Activated T-helper 17 cell treated with anti-CD3 and anti-CD28 coated beads, Interleukin-2, amount 50 U/mL, for 72 hours (primary cell): ENCODE results near the gene AIF1. TPM values are rescaled to one million over a fixed set of nuclear protein-coding genes. Genes with fewer than 3 reads are reported as not detected.

ENCODE experiments used
- ATAC-seq: fragments of 150-1000 bp; cut with Tn5 transposase; replicated peaks from 2 replicates; pipeline ENCODE4 v1.10.0; 2021; ENCODE audit warnings: mild to moderate bottlenecking, moderate library complexity
- H3K27ac Mint-ChIP-seq: one replicate; pipeline ENCODE4 v1.8.0; 2022; ENCODE audit warnings: mixed read lengths
- H3K27me3 Mint-ChIP-seq: one replicate; pipeline ENCODE4 v1.8.0; 2022; ENCODE audit warnings: mixed read lengths
- H3K36me3 Mint-ChIP-seq: one replicate; pipeline ENCODE4 v1.8.0; 2022; ENCODE audit warnings: low read depth, mild to moderate bottlenecking, mixed read lengths
- H3K4me1 Mint-ChIP-seq: one replicate; pipeline ENCODE4 v1.8.0; 2022; ENCODE audit warnings: mixed read lengths
- H3K4me3 Mint-ChIP-seq: one replicate; pipeline ENCODE4 v1.8.0; 2022; ENCODE audit warnings: mild to moderate bottlenecking, mixed read lengths
- H3K9me3 Mint-ChIP-seq: one replicate; pipeline ENCODE4 v1.8.0; 2022; ENCODE audit warnings: mixed read lengths
- total RNA-seq, 2 donors: library from RNA; stranded (reverse); gene quantifications; one replicate each; pipeline ENCODE4 v1.2.3, GENCODE V29; 2022

Gene AIF1
- total RNA-seq, 2 donors from 2014 or later, result 9.1 to 15.5 TPM

DNA sequence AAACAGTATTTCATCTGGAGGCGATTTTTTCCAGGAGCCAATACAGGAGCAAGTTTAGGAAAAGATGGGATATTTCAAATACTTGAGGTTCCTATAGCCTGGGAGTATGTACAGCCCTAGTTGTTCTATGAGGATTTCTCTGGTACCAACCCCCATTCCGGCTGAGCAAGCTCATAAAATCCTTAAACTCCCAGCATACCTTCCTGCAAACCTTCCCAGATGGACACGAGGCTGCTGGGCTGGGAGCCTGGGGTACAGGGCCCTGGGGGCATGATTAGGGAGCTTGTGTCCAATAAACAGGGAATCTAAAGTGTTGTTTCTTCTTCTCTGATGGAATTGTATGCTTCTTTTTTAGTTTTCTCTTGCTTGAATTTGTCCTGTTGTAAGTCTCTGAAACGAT is 7.0 kb downstream of the AIF1 start:
- H3K36me3 Mint-ChIP-seq, result peaks cover 73% of the 10 kb centered on the region
- no peaks in the 10 kb centered on the region for H3K27me3 Mint-ChIP-seq

DNA sequence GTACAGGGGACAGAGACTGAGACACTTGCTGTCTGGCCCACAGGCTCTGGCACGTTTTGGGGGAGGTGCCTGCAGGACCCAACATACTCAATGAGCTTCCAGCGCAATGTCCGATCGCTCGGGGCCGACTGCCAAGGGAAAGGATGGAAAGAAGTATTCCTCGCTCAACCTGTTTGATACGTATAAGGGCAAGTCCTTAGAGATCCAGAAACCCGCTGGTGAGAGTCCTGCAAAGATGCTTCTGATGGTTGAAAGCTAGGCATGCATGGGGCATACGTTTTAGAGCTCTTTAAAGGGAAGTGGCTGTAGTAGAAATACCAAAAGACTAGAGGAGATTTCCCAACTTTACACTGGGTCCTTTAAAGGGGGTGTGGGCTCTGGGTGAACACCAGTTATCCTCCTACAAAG is 7.7 kb downstream of the AIF1 start:
- Mint-ChIP-seq H3K27me3 (no peaks in the 10 kb centered on the region), H3K36me3 (peaks cover 80% of the 10 kb centered on the region), H3K9me3 (no peaks in the 10 kb centered on the region), H3K27ac (peak overlapping the region; percentile 96), H3K4me3 (peak overlapping the region; percentile 82), H3K4me1 (peaks cover 27% of the 10 kb centered on the region)
- no peak for ATAC-seq

More for the DNA sequence above, 7.0 kb downstream of the AIF1 start:
- no peak for ATAC-seq
- H3K9me3 Mint-ChIP-seq, result no peaks in the 10 kb centered on the region
- H3K4me3 Mint-ChIP-seq, result peak overlapping the region; percentile 82
- H3K4me1 Mint-ChIP-seq, result peaks cover 27% of the 10 kb centered on the region
- peak overlapping the region; percentile 96 for H3K27ac Mint-ChIP-seq

DNA sequence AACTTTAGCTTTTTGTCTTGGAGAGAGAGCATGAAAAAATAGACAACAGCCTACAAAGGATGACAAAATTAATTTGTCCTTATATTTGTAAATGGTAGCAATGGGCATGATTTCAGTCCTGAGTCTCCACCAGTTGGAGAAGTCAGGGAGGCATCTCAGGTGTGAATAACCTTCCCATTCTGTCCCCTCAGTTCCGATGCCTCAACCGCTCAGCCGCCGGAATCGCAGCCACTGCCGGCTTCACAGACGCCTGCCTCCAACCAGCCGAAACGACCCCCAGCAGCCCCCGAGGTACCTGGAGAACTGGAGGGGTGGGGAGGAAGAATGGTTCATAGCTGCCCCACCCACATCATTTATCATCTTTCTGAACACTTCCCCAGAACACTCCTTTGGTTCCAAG is 9.0 kb downstream of the AIF1 start:
- peak overlapping the region; percentile 22 for H3K27ac Mint-ChIP-seq
- ATAC-seq, result no peak
- peaks cover 93% of the 10 kb centered on the region for H3K36me3 Mint-ChIP-seq
- H3K4me1 Mint-ChIP-seq, result peaks cover 27% of the 10 kb centered on the region
- H3K9me3 Mint-ChIP-seq, result no peaks in the 10 kb centered on the region
- H3K27me3 Mint-ChIP-seq, result no peaks in the 10 kb centered on the region
- no peak overlapping the region for H3K4me3 Mint-ChIP-seq

DNA sequence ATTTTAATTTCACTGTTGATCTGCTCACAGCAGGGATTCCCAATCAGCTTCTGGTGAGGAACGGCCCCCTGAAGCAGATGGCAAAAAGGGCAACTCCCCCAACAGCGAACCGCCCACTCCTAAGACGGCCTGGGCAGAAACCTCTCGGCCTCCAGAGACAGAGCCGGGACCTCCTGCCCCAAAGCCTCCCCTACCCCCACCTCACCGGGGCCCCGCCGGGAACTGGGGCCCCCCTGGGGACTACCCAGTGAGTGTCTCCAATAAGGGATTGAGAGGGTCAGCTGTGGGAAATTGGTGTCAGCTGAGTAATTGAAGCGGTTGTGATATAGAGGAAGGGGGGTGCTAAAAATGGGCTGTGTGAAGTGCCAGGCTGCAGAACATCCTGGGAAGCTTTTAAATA is 11.9 kb downstream of the AIF1 start:
- H3K4me3 Mint-ChIP-seq, result no peak overlapping the region
- H3K27me3 Mint-ChIP-seq, result no peaks in the 10 kb centered on the region
- no peak for ATAC-seq
- no peaks in the 10 kb centered on the region for H3K9me3 Mint-ChIP-seq
- peaks cover 100% of the 10 kb centered on the region for H3K36me3 Mint-ChIP-seq
- peaks cover 18% of the 10 kb centered on the region for H3K4me1 Mint-ChIP-seq
- H3K27ac Mint-ChIP-seq, result peak overlapping the region; percentile 73

DNA sequence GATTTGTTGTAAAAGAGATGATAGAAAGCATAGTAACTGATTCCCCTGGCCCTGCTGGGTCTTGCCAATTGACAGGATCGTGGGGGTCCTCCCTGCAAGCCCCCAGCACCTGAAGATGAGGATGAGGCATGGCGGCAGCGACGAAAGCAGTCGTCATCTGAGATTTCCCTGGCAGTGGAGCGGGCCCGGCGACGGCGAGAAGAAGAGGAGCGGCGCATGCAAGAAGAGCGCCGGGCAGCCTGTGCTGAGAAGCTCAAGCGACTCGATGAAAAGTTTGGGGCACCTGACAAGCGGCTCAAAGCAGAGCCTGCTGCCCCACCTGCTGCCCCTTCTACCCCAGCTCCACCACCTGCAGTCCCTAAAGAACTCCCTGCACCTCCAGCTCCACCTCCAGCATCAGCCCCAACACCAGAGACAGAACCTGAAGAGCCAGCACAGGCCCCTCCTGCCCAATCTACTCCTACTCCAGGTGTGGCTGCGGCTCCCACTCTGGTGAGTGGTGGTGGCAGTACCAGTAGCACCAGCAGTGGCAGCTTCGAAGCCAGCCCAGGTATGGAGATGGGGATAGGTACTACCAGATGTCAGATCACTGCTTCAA is 12.8 kb downstream of the AIF1 start:
- ATAC-seq, result no peak
- H3K27me3 Mint-ChIP-seq, result no peaks in the 10 kb centered on the region
- H3K9me3 Mint-ChIP-seq, result no peaks in the 10 kb centered on the region
- peak overlapping the region; percentile 73 for H3K27ac Mint-ChIP-seq
- H3K4me1 Mint-ChIP-seq, result peaks cover 10% of the 10 kb centered on the region
- H3K36me3 Mint-ChIP-seq, result peaks cover 100% of the 10 kb centered on the region
- no peak overlapping the region for H3K4me3 Mint-ChIP-seq

DNA sequence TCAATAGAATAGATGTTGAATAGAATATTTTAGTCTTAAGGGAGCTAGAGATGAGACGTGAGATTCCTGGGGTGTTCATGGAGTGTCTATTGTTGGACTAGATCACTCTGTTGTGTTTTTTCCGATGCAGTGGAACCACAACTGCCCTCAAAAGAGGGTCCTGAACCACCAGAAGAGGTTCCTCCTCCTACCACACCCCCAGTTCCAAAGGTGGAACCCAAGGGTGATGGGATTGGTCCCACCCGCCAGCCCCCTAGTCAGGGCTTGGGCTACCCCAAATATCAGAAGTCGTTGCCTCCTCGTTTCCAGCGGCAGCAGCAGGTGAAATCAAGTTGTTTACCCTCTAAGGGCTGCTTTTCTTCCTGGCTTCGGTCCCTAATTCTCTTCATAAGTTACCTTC is 14.0 kb downstream of the AIF1 start:
- no peaks in the 10 kb centered on the region for H3K9me3 Mint-ChIP-seq
- no peaks in the 10 kb centered on the region for H3K27me3 Mint-ChIP-seq
- peak overlapping the region; percentile 73 for H3K27ac Mint-ChIP-seq
- peaks cover 7% of the 10 kb centered on the region for H3K4me1 Mint-ChIP-seq
- no peak overlapping the region for H3K4me3 Mint-ChIP-seq
- peaks cover 100% of the 10 kb centered on the region for H3K36me3 Mint-ChIP-seq
- no peak for ATAC-seq

DNA sequence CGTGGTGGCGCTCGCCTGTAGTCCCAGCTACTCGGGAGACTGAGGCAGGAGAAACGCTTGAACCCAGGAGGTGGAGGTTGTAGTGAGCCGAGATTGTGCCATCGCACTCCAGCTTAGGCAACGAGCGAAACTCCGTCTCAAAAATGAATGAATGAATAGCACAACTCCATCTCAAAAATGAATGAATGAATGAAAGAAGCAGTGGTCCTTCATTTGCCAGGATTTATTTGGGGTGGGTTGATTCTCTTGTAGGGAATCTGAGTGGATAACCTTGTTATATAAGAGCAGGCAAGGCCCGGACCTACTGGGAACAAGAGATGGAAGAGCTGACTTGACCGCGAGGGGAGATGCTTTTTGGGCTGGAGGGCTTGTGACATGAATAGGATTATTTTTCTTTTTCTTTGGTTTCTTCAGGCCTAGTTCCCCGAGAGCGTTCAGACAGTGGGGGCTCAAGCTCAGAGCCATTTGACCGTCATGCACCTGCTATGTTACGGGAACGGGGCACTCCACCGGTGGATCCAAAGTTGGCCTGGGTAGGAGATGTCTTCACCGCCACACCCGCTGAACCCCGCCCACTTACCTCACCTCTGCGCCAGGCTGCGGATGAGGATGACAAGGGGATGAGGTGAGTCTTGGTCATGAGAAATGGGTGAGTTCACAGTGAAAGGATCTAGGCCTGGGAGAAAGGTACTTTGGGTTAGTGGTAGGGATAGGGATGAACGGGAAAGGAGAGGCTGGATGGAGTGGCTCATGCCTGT is 15.3 kb downstream of the AIF1 start:
- Mint-ChIP-seq H3K36me3 (peaks cover 100% of the 10 kb centered on the region), H3K4me1 (peaks cover 9% of the 10 kb centered on the region)
- ATAC-seq, result no peak

DNA sequence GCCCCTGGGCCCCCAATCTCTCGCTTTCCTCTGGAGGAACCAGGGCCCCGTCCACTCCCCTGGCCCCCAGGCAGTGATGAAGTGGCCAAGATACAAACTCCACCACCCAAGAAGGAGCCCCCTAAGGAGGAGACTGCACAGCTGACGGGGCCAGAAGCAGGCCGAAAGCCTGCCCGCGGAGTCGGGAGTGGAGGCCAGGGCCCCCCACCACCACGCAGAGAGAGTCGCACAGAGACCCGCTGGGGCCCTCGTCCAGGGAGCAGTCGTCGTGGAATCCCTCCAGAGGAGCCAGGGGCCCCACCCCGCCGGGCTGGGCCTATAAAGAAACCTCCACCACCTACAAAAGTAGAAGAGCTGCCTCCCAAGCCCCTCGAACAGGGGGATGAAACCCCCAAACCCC is 16.2 kb downstream of the AIF1 start:
- no peak overlapping the region for H3K27ac Mint-ChIP-seq
- peaks cover 4% of the 10 kb centered on the region for H3K4me1 Mint-ChIP-seq
- H3K9me3 Mint-ChIP-seq, result no peaks in the 10 kb centered on the region
- no peaks in the 10 kb centered on the region for H3K27me3 Mint-ChIP-seq
- no peak for ATAC-seq
- no peak overlapping the region for H3K4me3 Mint-ChIP-seq
- peaks cover 100% of the 10 kb centered on the region for H3K36me3 Mint-ChIP-seq

More for the DNA sequence above, 15.3 kb downstream of the AIF1 start:
- peak overlapping the region; percentile 30 for H3K27ac Mint-ChIP-seq
- H3K9me3 Mint-ChIP-seq, result no peaks in the 10 kb centered on the region
- H3K27me3 Mint-ChIP-seq, result no peaks in the 10 kb centered on the region
- no peak overlapping the region for H3K4me3 Mint-ChIP-seq

DNA sequence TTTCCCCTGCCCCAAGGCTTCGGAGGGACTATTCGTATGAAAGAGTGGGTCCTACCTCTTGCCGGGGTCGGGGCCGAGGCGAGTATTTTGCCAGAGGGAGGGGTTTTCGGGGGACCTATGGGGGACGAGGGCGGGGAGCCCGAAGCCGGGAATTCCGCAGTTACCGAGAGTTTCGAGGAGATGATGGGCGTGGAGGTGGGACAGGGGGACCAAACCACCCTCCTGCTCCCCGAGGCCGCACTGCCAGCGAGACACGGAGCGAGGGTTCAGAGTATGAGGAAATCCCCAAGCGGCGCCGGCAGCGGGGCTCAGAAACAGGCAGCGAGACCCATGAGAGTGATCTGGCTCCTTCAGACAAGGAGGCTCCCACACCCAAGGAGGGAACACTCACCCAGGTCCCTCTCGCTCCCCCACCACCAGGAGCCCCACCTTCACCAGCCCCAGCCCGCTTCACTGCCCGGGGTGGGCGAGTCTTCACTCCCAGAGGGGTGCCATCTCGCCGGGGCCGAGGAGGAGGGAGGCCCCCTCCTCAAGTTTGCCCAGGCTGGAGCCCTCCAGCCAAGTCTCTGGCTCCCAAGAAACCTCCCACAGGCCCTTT is 16.7 kb downstream of the AIF1 start:
- Mint-ChIP-seq H3K9me3 (no peaks in the 10 kb centered on the region), H3K36me3 (peaks cover 100% of the 10 kb centered on the region), H3K4me3 (no peak overlapping the region), H3K27me3 (no peaks in the 10 kb centered on the region), H3K27ac (no peak overlapping the region), H3K4me1 (peaks cover 4% of the 10 kb centered on the region)
- ATAC-seq, result no peak

DNA sequence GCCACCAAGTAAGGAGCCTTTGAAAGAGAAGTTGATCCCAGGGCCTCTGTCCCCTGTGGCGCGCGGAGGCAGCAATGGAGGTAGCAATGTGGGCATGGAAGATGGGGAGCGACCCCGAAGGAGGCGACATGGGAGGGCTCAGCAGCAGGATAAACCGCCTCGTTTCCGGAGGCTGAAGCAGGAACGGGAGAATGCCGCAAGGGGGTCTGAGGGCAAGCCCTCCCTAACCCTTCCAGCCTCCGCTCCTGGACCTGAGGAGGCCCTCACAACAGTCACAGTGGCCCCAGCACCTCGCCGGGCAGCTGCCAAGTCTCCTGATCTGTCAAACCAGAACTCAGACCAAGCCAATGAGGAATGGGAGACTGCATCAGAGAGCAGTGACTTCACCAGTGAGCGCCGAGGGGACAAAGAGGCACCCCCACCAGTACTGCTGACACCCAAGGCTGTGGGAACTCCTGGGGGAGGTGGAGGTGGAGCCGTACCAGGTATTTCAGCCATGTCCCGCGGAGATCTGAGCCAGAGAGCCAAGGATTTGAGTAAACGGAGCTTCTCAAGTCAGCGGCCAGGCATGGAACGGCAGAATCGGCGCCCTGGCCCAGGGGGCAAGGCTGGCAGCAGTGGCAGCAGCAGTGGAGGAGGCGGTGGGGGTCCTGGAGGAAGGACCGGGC is 17.4 kb downstream of the AIF1 start:
- no peaks in the 10 kb centered on the region for H3K27me3 Mint-ChIP-seq
- no peak overlapping the region for H3K4me3 Mint-ChIP-seq
- ATAC-seq, result no peak
- peaks cover 100% of the 10 kb centered on the region for H3K36me3 Mint-ChIP-seq
- H3K27ac Mint-ChIP-seq, result no peak overlapping the region
- peaks cover 4% of the 10 kb centered on the region for H3K4me1 Mint-ChIP-seq
- no peaks in the 10 kb centered on the region for H3K9me3 Mint-ChIP-seq

DNA sequence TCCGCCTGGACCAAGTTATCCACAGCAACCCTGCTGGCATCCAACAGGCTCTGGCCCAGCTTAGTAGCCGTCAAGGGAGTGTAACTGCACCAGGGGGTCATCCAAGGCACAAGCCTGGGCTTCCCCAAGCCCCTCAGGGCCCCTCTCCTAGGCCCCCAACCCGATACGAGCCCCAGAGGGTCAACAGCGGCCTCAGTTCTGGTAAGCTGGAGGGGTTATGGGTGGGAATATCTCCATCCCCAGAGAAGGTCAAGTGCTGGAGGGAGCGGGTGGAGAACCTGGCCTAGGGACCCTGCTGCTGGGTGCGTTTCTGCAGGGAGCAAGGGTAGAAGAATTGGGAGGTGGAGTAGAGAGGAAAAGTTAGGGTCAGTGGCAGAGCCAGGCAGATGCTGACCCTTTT is 18.4 kb downstream of the AIF1 start:
- no peaks in the 10 kb centered on the region for H3K27me3 Mint-ChIP-seq
- peaks cover 100% of the 10 kb centered on the region for H3K36me3 Mint-ChIP-seq
- no peak overlapping the region for H3K4me3 Mint-ChIP-seq
- peak overlapping the region; percentile 60 for H3K27ac Mint-ChIP-seq
- H3K4me1 Mint-ChIP-seq, result peaks cover 4% of the 10 kb centered on the region
- H3K9me3 Mint-ChIP-seq, result no peaks in the 10 kb centered on the region
- ATAC-seq, result no peak

DNA sequence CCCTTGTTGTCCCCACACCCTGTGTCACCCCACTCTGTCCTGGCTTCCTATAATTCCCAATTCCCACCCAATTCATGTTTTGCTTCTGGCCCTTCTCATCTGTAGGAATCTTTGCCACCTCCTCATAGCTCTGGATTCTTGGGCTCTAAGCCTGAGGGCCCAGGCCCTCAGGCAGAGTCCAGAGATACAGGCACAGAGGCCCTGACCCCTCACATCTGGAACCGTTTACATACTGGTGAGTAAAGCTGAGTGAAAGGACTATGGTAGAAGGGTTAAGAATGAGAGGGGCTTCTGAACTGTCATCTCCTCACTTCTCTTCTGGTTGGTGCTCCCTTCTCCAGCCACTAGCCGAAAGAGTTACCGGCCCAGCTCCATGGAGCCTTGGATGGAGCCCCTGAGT is 19.1 kb downstream of the AIF1 start:
- Mint-ChIP-seq H3K36me3 (peaks cover 100% of the 10 kb centered on the region), H3K4me3 (no peak overlapping the region), H3K9me3 (no peaks in the 10 kb centered on the region), H3K4me1 (peaks cover 4% of the 10 kb centered on the region), H3K27me3 (no peaks in the 10 kb centered on the region), H3K27ac (peak overlapping the region; percentile 60)
- no peak for ATAC-seq

DNA sequence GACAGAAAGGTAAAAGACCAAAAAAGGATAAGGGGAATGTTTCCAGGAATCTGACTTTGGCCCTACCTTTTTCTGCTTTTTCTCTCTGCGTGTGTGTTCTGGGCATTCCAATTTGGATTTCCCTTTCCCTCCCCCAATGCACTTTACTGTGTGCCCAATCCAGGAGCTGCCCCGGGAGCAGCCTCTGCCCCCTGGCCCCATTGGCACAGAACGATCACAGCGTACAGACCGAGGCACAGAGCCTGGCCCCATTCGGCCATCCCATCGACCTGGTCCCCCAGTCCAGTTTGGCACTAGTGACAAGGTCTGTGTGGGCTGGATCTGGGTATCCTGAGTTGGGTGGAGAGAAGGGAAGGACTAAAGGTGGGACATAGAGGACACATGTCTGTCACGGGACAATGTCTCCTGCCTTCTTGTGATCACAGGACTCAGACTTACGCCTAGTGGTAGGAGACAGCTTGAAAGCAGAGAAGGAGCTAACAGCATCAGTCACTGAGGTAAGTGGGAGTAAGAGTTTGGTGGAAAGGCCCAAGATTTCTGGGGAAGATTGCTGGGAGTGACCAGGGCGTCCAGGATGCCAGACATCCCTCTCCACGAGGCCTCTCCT is 20.0 kb downstream of the AIF1 start:
- peaks cover 100% of the 10 kb centered on the region for H3K36me3 Mint-ChIP-seq
- no peaks in the 10 kb centered on the region for H3K9me3 Mint-ChIP-seq
- no peak overlapping the region for H3K4me3 Mint-ChIP-seq
- peaks cover 8% of the 10 kb centered on the region for H3K4me1 Mint-ChIP-seq
- H3K27me3 Mint-ChIP-seq, result no peaks in the 10 kb centered on the region
- ATAC-seq, result no peak
- H3K27ac Mint-ChIP-seq, result peak overlapping the region; percentile 59
